Fibroblast of pulmonary artery (primary cell): Measurements from ENCODE around the gene BNC2.

Experiments
- DNase-seq: peaks from one replicate; pipeline ENCODE4 v3.0.0-alpha.2; 2010; ENCODE audit warnings: low read depth
- H3K4me3 ChIP-seq: replicated peaks from 2 replicates; pipeline ENCODE4 v1.5.1; 2011; ENCODE audit warnings: low read depth, mild to moderate bottlenecking, control low read depth, low read length, moderate library complexity
- CTCF ChIP-seq: IDR thresholded peaks from 2 replicates; pipeline ENCODE4 v1.5.1; 2011; ENCODE audit warnings: mild to moderate bottlenecking, control low read depth, low read length, inconsistent platforms; ENCODE audit errors: missing control alignments

BNC2 gene

GRCh38 chr9:16414451-16414850 is 456.0 kb downstream of the BNC2 start:
- DNase-seq: no peak
- no peak for TF ChIP-seq CTCF

GRCh38 chr9:16413509-16414016 is 456.9 kb downstream of the BNC2 start:
- no peak overlapping the region for H3K4me3 ChIP-seq
- no peak for TF ChIP-seq CTCF
- DNase-seq: peak; percentile 99

More at GRCh38 chr9:16414451-16414850, 456.0 kb downstream of the BNC2 start:
- H3K4me3 ChIP-seq: no peak overlapping the region

DNA sequence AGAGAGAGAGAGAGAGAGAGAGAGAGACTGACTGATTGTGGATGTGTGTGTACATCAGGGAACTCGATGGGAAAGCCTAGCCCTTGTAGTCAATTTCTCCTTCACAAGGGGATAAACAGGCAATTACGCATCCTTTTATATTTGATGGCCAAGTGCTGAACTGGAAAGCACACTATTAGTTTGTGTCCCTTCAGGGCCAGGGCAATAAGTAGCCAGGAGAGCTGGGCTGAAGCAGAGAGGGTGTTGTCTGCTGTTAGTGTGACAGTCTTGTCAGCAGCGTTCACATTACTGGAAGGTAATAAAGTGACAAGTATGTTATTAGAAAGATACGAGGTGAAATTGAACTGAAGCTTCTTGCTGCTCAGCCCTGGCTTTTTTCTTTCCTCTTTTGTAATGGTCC is 457.7 kb downstream of the BNC2 start:
- no peak for TF ChIP-seq CTCF

GRCh38 chr9:16411311-16411710 is 459.2 kb downstream of the BNC2 start:
- DNase-seq: no peak
- H3K4me3 ChIP-seq: no peak overlapping the region
- TF ChIP-seq CTCF: no peak

More for the DNA sequence above, 457.7 kb downstream of the BNC2 start:
- no peak overlapping the region for H3K4me3 ChIP-seq
- DNase-seq: no peak

- no peak overlapping the region for H3K4me3 ChIP-seq
- DNase-seq: peak; percentile 37
- no peak for TF ChIP-seq CTCF
These were observed 459.7 kb downstream of the BNC2 start for GRCh38 chr9:16410601-16411280.

GRCh38 chr9:16407617-16408016 is 462.9 kb downstream of the BNC2 start:
- no peak for DNase-seq
- TF ChIP-seq CTCF: no peak
- H3K4me3 ChIP-seq: no peak overlapping the region
